ENCODE results near the gene MSH5. TPM values are rescaled to one million over a fixed set of nuclear protein-coding genes. Genes with fewer than 3 reads are reported as not detected.

The MSH5 gene
- total and polyA plus RNA-seq, 2 of the 13 experiments (the other 11 are each of a cell fraction or from before 2014, with no cell fraction given): 10.2 to 38.7 TPM

GRCh38 chr6:31739639-31740396, at the start of gene MSH5 (continued):
- TF ChIP-seq AHDC1 (CRISPR knock-in tag; IDR thresholded peaks at IDR 0.05; ENCODE audit: borderline replicate concordance) (peak; percentile 68; the same call in 1 of the 2 replicates), ZNF460 (CRISPR knock-in tag; IDR thresholded peaks at IDR 0.05; ENCODE audit: borderline replicate concordance) (peak; percentile 53; the same call in 1 of the 2 replicates), ZNF30 (CRISPR knock-in tag; IDR thresholded peaks at IDR 0.05) (peak; percentile 99), DNMT1 (CRISPR knock-in tag; IDR thresholded peaks at IDR 0.05) (no peak), ZBTB14 (CRISPR knock-in tag; IDR thresholded peaks at IDR 0.05) (peak; percentile 98), JUNB (CRISPR knock-in tag; IDR thresholded peaks at IDR 0.05; ENCODE audit: borderline replicate concordance) (peak; percentile 96), ZNF281 (CRISPR knock-in tag; IDR thresholded peaks at IDR 0.05; ENCODE audit: borderline replicate concordance) (peak; percentile 43; the same call in 1 of the 2 replicates), HHEX (CRISPR knock-in tag; IDR thresholded peaks at IDR 0.05) (no peak; the same call in 1 of the 2 replicates), ATRX (CRISPR knock-in tag; IDR thresholded peaks at IDR 0.05; ENCODE audit: borderline replicate concordance) (no peak; the same call in 1 of the 2 replicates), ZNF790 (CRISPR knock-in tag; IDR thresholded peaks at IDR 0.05; ENCODE audit: borderline replicate concordance) (peak; percentile 84), ZNF773 (CRISPR knock-in tag; IDR thresholded peaks at IDR 0.05; ENCODE audit: borderline replicate concordance) (peak; percentile 97), ZFP36L1 (CRISPR knock-in tag; IDR thresholded peaks at IDR 0.05) (peak; percentile 99), RXRA (CRISPR knock-in tag; IDR thresholded peaks at IDR 0.05) (peak; percentile 80; the same call in 1 of the 2 replicates), ZNF33B (CRISPR knock-in tag; IDR thresholded peaks at IDR 0.05) (peak; percentile 98), ZNF205 (CRISPR knock-in tag; IDR thresholded peaks at IDR 0.05) (peak; percentile 79)
- TF ChIP-seq, protein P1, sequence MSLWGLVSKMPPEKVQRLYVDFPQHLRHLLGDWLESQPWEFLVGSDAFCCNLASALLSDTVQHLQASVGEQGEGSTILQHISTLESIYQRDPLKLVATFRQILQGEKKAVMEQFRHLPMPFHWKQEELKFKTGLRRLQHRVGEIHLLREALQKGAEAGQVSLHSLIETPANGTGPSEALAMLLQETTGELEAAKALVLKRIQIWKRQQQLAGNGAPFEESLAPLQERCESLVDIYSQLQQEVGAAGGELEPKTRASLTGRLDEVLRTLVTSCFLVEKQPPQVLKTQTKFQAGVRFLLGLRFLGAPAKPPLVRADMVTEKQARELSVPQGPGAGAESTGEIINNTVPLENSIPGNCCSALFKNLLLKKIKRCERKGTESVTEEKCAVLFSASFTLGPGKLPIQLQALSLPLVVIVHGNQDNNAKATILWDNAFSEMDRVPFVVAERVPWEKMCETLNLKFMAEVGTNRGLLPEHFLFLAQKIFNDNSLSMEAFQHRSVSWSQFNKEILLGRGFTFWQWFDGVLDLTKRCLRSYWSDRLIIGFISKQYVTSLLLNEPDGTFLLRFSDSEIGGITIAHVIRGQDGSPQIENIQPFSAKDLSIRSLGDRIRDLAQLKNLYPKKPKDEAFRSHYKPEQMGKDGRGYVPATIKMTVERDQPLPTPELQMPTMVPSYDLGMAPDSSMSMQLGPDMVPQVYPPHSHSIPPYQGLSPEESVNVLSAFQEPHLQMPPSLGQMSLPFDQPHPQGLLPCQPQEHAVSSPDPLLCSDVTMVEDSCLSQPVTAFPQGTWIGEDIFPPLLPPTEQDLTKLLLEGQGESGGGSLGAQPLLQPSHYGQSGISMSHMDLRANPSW (CRISPR knock-in tag; IDR thresholded peaks at IDR 0.05; ENCODE audit: borderline replicate concordance): no peak

Measured in HepG2 (cell line).